SKM-1 treated with dmso at 0.1 percent for 144 hours (cell line): ENCODE measurements around the gene TEX36.
"Not testable (repeated sequence)": the region's sequence is repeated elsewhere in the genome, so short reads cannot be mapped to it uniquely, and the experiment has no call there.

Experiments used
- DNase-seq: peaks from one replicate; lab custom pipeline; 2025; ENCODE audit not compliant: unreplicated experiment; lab: John Stamatoyannopoulos, UW

The TEX36 gene

GRCh38 chr10:125692601-125693523 lies 9.9 kb upstream of the TEX36 start:
- DNase-seq = no peak

DNA sequence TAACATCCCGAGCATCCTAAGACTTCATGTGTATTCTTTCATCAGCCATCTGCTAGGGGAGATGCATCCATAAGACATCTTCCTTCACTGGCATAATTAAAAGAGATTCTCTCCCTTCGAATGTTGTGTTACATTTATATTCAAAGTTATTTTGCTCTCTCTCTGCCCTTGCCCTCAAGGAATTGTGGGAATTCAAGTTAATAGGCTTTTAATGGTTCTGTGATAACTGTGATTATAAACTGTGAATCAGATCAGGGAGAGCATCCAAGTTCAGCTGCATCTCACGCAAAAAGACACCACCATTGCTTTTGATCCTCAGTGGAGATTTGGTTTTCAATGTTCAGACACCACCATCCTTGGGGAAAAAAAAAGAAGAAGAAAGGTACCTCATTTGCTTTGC lies 9.2 kb upstream of the TEX36 start:
- no peak for DNase-seq

- DNase-seq = no peak
These were observed 8.4 kb upstream of the TEX36 start for GRCh38 chr10:125691160-125691981.

DNA sequence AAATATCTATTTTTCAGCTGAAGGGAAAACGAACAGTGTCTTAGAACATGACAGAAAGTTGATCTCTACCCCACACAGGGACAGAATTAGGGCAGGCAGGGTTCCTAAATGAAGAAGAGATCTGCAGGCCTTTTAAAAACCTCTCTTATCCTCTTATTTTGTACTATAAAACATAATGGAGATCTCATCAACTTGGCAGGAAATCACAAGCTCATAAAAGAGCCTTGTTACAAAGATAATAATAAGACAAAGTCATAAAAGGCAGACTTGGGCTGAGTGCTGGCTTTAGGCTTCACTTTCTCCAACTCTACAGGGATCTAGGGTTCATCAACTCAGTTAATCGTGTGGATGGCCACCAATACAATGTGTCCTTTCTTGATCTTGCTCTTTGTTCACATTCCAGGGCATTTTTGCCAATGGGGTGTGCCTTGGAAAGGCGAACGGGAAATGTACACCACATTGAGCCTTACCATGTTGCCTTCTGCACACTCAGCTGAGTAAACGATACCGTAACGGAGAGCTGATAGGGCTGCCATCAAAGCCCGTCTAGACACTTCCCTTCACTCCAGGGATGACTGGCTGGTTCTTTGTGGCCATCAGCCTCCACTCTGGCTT lies 7.1 kb upstream of the TEX36 start:
- no peak for DNase-seq

- DNase-seq = no peak
These were observed 4.7 kb upstream of the TEX36 start for GRCh38 chr10:125687507-125688185.

- no peak for DNase-seq
These were observed 1.6 kb upstream of the TEX36 start for GRCh38 chr10:125684581-125684980.

DNA sequence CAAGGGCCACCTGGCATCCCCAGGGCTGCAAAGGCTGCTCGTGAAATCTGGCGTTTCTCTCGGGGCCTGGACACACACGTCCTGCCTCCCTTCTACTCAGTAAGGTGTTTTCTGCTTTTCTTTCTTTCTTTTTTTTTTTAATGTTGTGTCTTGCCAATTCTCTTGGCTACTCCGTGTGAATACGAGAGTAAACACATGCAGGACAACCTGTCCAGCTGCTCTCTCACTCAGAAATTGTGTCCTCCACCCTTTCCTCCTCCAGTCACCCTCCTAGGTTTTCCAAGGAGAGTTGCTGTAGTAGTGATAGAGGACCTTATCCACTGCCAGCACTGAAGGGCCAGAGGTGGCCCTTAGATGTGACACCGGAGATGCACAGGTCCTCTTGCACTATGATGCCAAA lies 858 bp upstream of the TEX36 start:
- DNase-seq = no peak

DNA sequence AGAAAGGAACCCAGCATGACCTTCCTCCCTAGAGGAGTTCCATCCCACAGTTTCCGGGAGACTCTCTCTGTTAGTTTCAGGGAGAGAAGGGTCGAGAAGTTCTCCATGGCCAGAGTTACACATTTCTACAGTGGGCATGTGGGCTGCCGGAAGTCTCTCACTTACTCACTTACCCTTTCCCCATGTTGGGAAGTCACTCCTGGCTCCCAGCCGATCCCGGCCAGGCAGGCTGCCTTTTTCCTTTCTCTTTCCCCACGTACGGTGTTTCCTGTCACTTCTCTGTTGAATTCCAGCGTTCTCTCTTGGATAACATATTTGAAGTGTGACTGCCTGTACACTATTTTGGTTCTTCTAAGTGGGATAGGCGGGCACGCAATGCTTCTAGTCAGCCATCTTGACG lies 3.5 kb downstream of the TEX36 start:
- no peak for DNase-seq

GRCh38 chr10:125672884-125673283 lies 10.1 kb downstream of the TEX36 start:
- no peak for DNase-seq

DNA sequence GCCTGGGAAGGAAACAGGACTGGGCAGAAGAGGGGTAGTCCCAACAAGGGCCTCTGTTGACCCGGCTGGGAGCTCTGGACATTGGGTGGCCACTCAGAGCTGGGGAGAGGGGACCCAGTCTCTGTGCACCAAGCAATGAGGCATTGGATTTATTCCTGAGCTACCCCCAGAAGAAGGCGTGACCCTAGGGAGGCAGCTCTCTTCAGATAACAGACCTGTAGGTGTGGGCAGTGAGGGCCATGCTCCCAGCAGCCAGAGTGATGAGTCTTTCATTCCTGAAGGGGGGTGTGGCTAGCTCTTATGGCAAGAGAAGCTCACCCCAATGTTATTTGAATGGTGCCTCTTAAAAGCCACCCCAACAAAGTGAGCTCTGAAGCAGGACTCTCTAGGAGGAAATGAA lies 20.4 kb downstream of the TEX36 start:
- DNase-seq = no peak

GRCh38 chr10:125661941-125662515 lies 20.9 kb downstream of the TEX36 start:
- DNase-seq = no peak

- DNase-seq = no peak
These were observed 21.5 kb downstream of the TEX36 start for GRCh38 chr10:125661431-125661940.

- no peak for DNase-seq
These were observed 23.9 kb downstream of the TEX36 start for GRCh38 chr10:125659071-125659470.

GRCh38 chr10:125656523-125656922 lies 26.4 kb downstream of the TEX36 start:
- DNase-seq = no peak

DNA sequence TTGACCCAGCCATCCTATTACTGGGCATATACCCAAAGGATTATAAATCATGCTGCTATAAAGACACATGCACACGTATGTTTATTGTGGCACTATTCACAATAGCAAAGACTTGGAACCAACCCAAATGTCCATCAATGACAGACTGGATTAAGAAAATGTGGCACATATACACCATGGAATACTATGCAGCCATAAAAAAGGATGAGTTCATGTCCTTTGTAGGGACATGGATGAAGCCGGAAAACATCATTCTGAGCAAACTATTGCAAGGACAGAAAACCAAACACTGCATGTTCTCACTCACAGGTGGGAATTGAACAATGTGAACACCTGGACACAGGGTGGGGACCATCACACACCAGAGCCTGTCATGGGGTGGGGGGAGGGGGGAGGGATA lies 29.9 kb downstream of the TEX36 start:
- DNase-seq = not testable (repeated sequence)

- DNase-seq = no peak
These were observed 36.7 kb downstream of the TEX36 start for GRCh38 chr10:125646311-125646710.

DNA sequence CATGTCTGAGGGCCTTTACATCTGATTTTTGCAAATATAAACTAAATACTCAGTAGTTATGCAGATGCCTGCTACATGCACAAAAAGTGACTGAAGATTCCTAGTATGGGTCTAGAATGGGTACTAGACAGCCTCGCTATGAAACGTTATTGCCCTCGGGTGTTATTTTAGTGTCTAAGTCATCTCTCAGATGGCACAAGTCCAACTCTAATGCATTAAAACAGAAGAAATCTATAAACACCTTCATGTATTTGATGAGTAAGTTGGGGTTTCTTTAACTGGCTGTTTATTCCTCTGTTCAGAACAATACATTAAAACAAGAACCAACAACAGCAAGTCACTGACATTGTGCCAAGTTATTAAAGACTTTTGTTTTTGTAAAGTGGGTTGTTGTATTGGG lies 41.6 kb downstream of the TEX36 start:
- DNase-seq = no peak

GRCh38 chr10:125640653-125641052 lies 42.3 kb downstream of the TEX36 start:
- no peak for DNase-seq

GRCh38 chr10:125639846-125640245 lies 43.1 kb downstream of the TEX36 start:
- DNase-seq = no peak

- no peak for DNase-seq
These were observed 44.4 kb downstream of the TEX36 start for GRCh38 chr10:125638555-125638954.

DNA sequence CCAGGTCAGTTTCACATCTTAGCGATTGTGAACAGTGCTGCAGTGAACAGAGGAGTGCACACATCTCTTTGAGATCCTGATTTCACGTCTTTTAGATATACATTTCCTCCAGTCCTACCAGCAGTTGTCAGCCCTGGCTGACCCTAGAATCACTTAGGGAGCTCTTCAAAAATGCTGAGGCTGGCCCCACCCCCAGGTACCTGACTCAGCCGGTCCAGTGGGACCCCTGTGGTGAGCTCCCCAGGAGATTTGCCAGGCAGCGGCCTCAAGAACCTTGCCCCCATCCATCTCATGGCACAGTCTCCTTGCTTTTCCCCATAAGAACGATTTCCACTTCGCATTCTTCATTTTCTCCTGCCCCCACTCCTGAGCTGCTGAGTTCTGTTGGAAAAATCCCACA lies 45.5 kb downstream of the TEX36 start:
- DNase-seq = no peak
